ENCODE data around the gene AEBP2. TPM values are rescaled to one million over a fixed set of nuclear protein-coding genes. Genes with fewer than 3 reads are reported as not detected.

The AEBP2 gene
- total and polyA plus RNA-seq, 8 donors = 9.0 to 18.6 (median 13.2) TPM

GRCh38 chr12:19539071-19539470, 99.8 kb downstream of the AEBP2 start:
- ATAC-seq (no peak), FAIRE-seq (no peak), DNase-seq (no peak)
- Histone ChIP-seq H3K27me3 (no peaks in the 10 kb centered on the region), H3K4me1 (no peaks in the 10 kb centered on the region), H3K36me3 (no peaks in the 10 kb centered on the region), H3K27ac (no peak overlapping the region), H3K4me3 (no peak overlapping the region), H3K9me3 (no peaks in the 10 kb centered on the region)
- no peak for TF ChIP-seq CTCF (IDR thresholded peaks at IDR 0.05)
- intact Hi-C loops (cut with DNase I) = no loop called here

- TF ChIP-seq CTCF (IDR thresholded peaks at IDR 0.05) = no peak
- no peaks in the 10 kb centered on the region for H3K9me3 ChIP-seq
- no peak for ATAC-seq
- no peak for DNase-seq
- H3K4me3 ChIP-seq = no peak overlapping the region
- H3K27ac ChIP-seq = no peak overlapping the region
- intact Hi-C loops (cut with DNase I) = no loop called here
- H3K36me3 ChIP-seq = no peaks in the 10 kb centered on the region
- H3K4me1 ChIP-seq = no peaks in the 10 kb centered on the region
- no peak for FAIRE-seq
- no peaks in the 10 kb centered on the region for H3K27me3 ChIP-seq
- WGBS, 2 donors = 98 to 100% methylated on average over 1 of the region's 1 CpG
Observed at GRCh38 chr12:19539836-19540235, 100.5 kb downstream of the AEBP2 start.

DNA sequence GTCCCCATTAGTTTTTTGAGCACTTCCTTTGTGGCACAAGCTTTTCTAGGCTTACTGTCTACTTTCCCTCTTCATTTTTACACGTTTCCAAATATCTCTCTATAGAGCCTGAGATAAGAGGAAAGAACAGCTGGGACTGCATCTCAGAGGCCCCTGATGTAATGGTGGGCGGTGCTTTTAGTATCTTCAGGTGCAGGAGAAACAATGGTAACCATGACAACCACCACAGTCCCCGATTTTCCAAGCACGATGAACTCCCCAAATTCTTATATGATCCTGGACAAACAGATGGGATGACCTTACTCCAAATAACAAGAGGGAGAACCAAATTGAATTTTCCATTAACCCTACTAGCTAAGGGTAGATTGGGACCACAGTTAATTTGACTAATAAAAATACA, 103.3 kb downstream of the AEBP2 start:
- ATAC-seq (no peak), DNase-seq (no peak), FAIRE-seq (no peak)
- no peak for TF ChIP-seq CTCF (IDR thresholded peaks at IDR 0.05)
- intact Hi-C loops (cut with DNase I) = no loop called here
- 59 to 63% methylated on average over 4 of the region's 4 CpGs for WGBS, 2 donors
- no peaks in the 10 kb centered on the region for H3K9me3 ChIP-seq
- H3K27ac ChIP-seq = no peak overlapping the region
- no peak overlapping the region for H3K4me3 ChIP-seq
- no peaks in the 10 kb centered on the region for H3K4me1 ChIP-seq
- no peaks in the 10 kb centered on the region for H3K36me3 ChIP-seq
- no peaks in the 10 kb centered on the region for H3K27me3 ChIP-seq

DNA sequence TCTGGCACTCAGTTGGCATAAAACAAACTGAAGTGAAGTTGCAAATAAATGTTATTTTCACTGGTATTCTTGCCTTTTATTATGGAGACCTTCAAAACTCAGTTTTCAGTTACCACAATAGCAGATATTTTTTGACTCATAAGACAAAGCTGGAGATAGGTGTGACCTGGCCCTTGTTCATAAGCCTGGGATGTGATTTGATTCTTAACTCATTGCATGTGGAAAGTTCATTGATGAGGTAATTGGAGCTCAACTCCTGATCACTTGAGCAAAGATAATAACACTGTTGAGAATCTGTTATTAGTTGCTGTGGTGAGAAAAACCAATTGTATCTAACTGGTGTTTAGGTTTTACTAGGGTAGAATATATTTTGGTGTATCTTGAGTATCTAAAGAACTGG, 105.1 kb downstream of the AEBP2 start:
- no peaks in the 10 kb centered on the region for H3K36me3 ChIP-seq
- ATAC-seq (no peak), FAIRE-seq (no peak), DNase-seq (no peak)
- H3K4me3 ChIP-seq = no peak overlapping the region
- no peaks in the 10 kb centered on the region for H3K4me1 ChIP-seq
- no peak for TF ChIP-seq CTCF (IDR thresholded peaks at IDR 0.05)
- no peaks in the 10 kb centered on the region for H3K27me3 ChIP-seq
- intact Hi-C loops (cut with DNase I) = no loop called here
- no peaks in the 10 kb centered on the region for H3K9me3 ChIP-seq
- H3K27ac ChIP-seq = no peak overlapping the region

GRCh38 chr12:19545301-19545700, 106.0 kb downstream of the AEBP2 start:
- Histone ChIP-seq H3K4me3 (no peak overlapping the region), H3K27me3 (no peaks in the 10 kb centered on the region), H3K4me1 (no peaks in the 10 kb centered on the region), H3K27ac (no peak overlapping the region), H3K9me3 (no peaks in the 10 kb centered on the region), H3K36me3 (no peaks in the 10 kb centered on the region)
- ATAC-seq = no peak
- 90 to 92% methylated on average over 4 of the region's 4 CpGs for WGBS, 2 donors
- no peak for DNase-seq
- no peak for FAIRE-seq
- no peak for TF ChIP-seq CTCF (IDR thresholded peaks at IDR 0.05)
- intact Hi-C loops (cut with DNase I) = no loop called here

Measured in pancreas (tissue), 10 donors.